Bronchial epithelial cell (primary cell): Measurements from ENCODE around the gene CNOT1. TPM values are rescaled to one million over a fixed set of nuclear protein-coding genes. Genes with fewer than 3 reads are reported as not detected.

Experiments
- DNase-seq: peaks from one replicate; pipeline ENCODE4 v3.0.0-alpha.2; 2010; ENCODE audit warnings: low read depth
- FAIRE-seq: peaks from 2 replicates; lab custom pipeline; 2011; peaks lifted over from hg19 to GRCh38; lab: Jason Lieb, UNC
- H3K27me3 ChIP-seq: 2 replicates; pipeline ENCODE4 v1.5.1; 2011; ENCODE audit warnings: low read length; ENCODE audit not compliant: control insufficient read depth, insufficient read depth
- H3K36me3 ChIP-seq: 2 replicates; pipeline ENCODE4 v1.5.1; 2011; ENCODE audit warnings: low read length; ENCODE audit not compliant: control insufficient read depth, insufficient read depth
- H3K4me3 ChIP-seq: 2 replicates; pipeline ENCODE4 v1.5.1; 2011; ENCODE audit warnings: mild to moderate bottlenecking, low read depth, low read length, control low read depth
- total RNA-seq: library from RNA; depleted of rRNA; stranded (reverse); fragments of >200 nt; gene quantifications from 2 replicates; pipeline ENCODE4 v1.2.1, GENCODE V29; 2014
- TF ChIP-seq, protein P1 (sequence below): IDR thresholded peaks from 2 replicates; pipeline ENCODE4 v1.5.1; 2011; ENCODE audit warnings: mild to moderate bottlenecking, moderate library complexity, low read length, control low read depth, inconsistent platforms; ENCODE audit not compliant: insufficient read depth, severe bottlenecking

The CNOT1 gene
- total RNA-seq, 1 donor from 2014 or later, result 113 TPM

GRCh38 chr16:58644765-58645487 is 15.3 kb upstream of the CNOT1 start:
- TF ChIP-seq, protein P1, sequence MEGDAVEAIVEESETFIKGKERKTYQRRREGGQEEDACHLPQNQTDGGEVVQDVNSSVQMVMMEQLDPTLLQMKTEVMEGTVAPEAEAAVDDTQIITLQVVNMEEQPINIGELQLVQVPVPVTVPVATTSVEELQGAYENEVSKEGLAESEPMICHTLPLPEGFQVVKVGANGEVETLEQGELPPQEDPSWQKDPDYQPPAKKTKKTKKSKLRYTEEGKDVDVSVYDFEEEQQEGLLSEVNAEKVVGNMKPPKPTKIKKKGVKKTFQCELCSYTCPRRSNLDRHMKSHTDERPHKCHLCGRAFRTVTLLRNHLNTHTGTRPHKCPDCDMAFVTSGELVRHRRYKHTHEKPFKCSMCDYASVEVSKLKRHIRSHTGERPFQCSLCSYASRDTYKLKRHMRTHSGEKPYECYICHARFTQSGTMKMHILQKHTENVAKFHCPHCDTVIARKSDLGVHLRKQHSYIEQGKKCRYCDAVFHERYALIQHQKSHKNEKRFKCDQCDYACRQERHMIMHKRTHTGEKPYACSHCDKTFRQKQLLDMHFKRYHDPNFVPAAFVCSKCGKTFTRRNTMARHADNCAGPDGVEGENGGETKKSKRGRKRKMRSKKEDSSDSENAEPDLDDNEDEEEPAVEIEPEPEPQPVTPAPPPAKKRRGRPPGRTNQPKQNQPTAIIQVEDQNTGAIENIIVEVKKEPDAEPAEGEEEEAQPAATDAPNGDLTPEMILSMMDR, result no peak
- H3K36me3 ChIP-seq, result no peaks in the 10 kb centered on the region
- H3K27me3 ChIP-seq, result no peaks in the 10 kb centered on the region
- FAIRE-seq, result no peak
- no peak overlapping the region for H3K4me3 ChIP-seq
- peak; percentile 58 for DNase-seq

- no peak for DNase-seq
- no peaks in the 10 kb centered on the region for H3K36me3 ChIP-seq
- FAIRE-seq, result no peak
- H3K4me3 ChIP-seq, result no peak overlapping the region
- TF ChIP-seq, protein P1, result no peak
- H3K27me3 ChIP-seq, result no peaks in the 10 kb centered on the region
These were observed 14.5 kb upstream of the CNOT1 start for GRCh38 chr16:58644108-58644507.

- TF ChIP-seq, protein P1, result no peak
- DNase-seq, result no peak
- Histone ChIP-seq H3K36me3 (no peaks in the 10 kb centered on the region), H3K4me3 (no peak overlapping the region), H3K27me3 (no peaks in the 10 kb centered on the region)
- FAIRE-seq, result no peak
These were observed 11.3 kb upstream of the CNOT1 start for GRCh38 chr16:58640949-58641348.

DNA sequence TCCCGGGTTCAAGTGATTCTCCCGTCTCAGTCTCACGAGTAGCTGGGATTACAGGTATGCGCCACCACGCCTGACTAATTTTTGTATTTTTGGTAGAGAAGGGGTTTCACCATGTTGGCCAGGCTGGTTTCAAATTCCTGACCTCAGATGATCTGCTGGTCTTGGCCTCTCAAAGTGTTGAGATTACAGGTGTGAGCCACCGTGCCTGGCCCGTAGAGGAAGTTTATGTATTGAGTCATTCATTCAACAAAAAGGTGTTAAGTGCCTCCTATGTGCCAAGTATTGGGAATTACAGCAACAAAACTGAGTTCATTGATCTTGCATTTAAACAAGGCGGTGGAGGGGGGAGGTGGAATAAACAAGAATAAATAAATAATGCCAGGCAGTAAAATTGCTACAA is 10.2 kb upstream of the CNOT1 start:
- Histone ChIP-seq H3K27me3 (no peaks in the 10 kb centered on the region), H3K36me3 (no peaks in the 10 kb centered on the region), H3K4me3 (no peak overlapping the region)
- FAIRE-seq (no peak), DNase-seq (no peak)
- TF ChIP-seq, protein P1, result no peak

- Histone ChIP-seq H3K4me3 (no peak overlapping the region), H3K27me3 (no peaks in the 10 kb centered on the region), H3K36me3 (no peaks in the 10 kb centered on the region)
- TF ChIP-seq, protein P1, result no peak
- no peak for FAIRE-seq
- no peak for DNase-seq
These were observed 9.6 kb upstream of the CNOT1 start for GRCh38 chr16:58639230-58639629.
